Ovary (tissue), 9 donors: ENCODE measurements around the gene LRRC75A. TPM values are rescaled to one million over a fixed set of nuclear protein-coding genes. Genes with fewer than 3 reads are reported as not detected.
A peak's percentile ranks its signal among the peaks of the same experiment; 100 is the strongest.

Experiments
- DNase-seq, 5 donors: peaks; one replicate each; pipeline ENCODE4 v3.0.0-alpha.2; 2019 to 2020
- H3K27ac ChIP-seq, 2 donors: fragments of 200-600 bp; one replicate each; pipeline versions ENCODE4 v1.5.1 to v1.8.0; 2019 to 2022
- H3K27me3 ChIP-seq: fragments of 200-600 bp; one replicate; pipeline ENCODE4 v1.8.0; 2022
- H3K36me3 ChIP-seq: fragments of 200-600 bp; sonication (generic); one replicate; pipeline ENCODE4 v1.5.1; 2019
- H3K4me1 ChIP-seq: one replicate; pipeline ENCODE4 v1.8.1; 2013; ENCODE audit warnings: mild to moderate bottlenecking, moderate library complexity; ENCODE audit not compliant: insufficient read depth
- H3K4me3 ChIP-seq: fragments of 200-600 bp; sonication (generic); one replicate; pipeline ENCODE4 v1.5.1; 2017
- H3K9me3 ChIP-seq, 2 donors: fragments of 200-600 bp in 1 of 2; sonication (generic) in 1 of 2; one replicate each; pipeline versions ENCODE4 v1.5.1 to v1.8.1; 2013 to 2019; ENCODE audit warnings: mild to moderate bottlenecking in 1 of 2, moderate library complexity in 1 of 2
- CTCF ChIP-seq, 3 donors: fragments of 450-650 bp in 2 of 3; fragments of 200-600 bp in 1 of 3; IDR thresholded peaks; one replicate each; pipeline versions ENCODE4 v1.5.1 to v1.8.0; 2016 to 2022; ENCODE audit warnings: antibody characterized with exemption in 3 of 3, mild to moderate bottlenecking in 1 of 3
- EP300 ChIP-seq: sonication (generic); formaldehyde crosslinking; IDR thresholded peaks from one replicate; pipeline ENCODE4 v1.6.1; 2017; ENCODE audit warnings: antibody characterized with exemption
- POLR2A ChIP-seq: fragments of 450-650 bp; IDR thresholded peaks from one replicate; pipeline ENCODE4 v1.6.1; 2017; ENCODE audit warnings: antibody characterized with exemption, mild to moderate bottlenecking, moderate library complexity
- WGBS, 3 donors: extraction: QIAGEN DNeasy Blood & Tissue Kit in 1 of 3; methylation state at CpG; one replicate each; pipeline versions ENCODE4 v1.1.5 to v1.1.7; 2013 to 2017; 5-methylcytosine and 5-hydroxymethylcytosine counted together
- intact Hi-C, 4 donors: fragments of 100-400 bp; cut with DNase I; formaldehyde crosslinking; loops; one replicate each; pipeline versions ENCODE4 v1.11.0 to v1.15.1; 2022 to 2023
- polyA plus RNA-seq, 2 donors: library from polyadenylated mRNA; stranded (reverse); fragments of 200-250 nt in 1 of 2; fragments of 350-450 nt in 1 of 2; fragmentation: Illumina TruSeq in 1 of 2; extraction: RNeasy Lipid Tissue Mini Kit (QIAGEN cat#74804) in 1 of 2; gene quantifications; one replicate each; pipeline ENCODE4 v1.2.3, GENCODE V29; 2013 to 2014
- total RNA-seq, 7 donors: library from RNA; depleted of rRNA in 2 of 7; stranded (reverse); fragments of >200 nt in 2 of 7; fragmentation: NEBNext Ultra II Directional in 3 of 7; extraction: Animal tissue kit (Norgen Biotek cat#: 25700) in 3 of 7; gene quantifications; one replicate each; pipeline versions ENCODE4 v1.1.0 to v1.2.4, GENCODE V29; 2016 to 2023
- donor health status: DM: no; HTN: no; CAD: no; lungs with moderate emphysema.
- donor health status: DM: no; HTN: no; CAD: no.
- donor health status: Bipolar disorder and iron deficiency.
- donor health status: DM: yes; HTN: yes; CAD: no.
- donor health status: DM: no; HTN: no; CAD: no.
- donor health status: DM: yes; HTN: yes; CAD: no.

The LRRC75A gene
- total and polyA plus RNA-seq, 9 donors: 1.0 to 12.5 (median 4.1) TPM

GRCh38 chr17:16447676-16448075, 44.3 kb downstream of the LRRC75A start:
- no peak overlapping the region for H3K27ac ChIP-seq
- no peak for DNase-seq
- no peaks in the 10 kb centered on the region for H3K9me3 ChIP-seq
- H3K36me3 ChIP-seq: no peaks in the 10 kb centered on the region
- 71 to 78% (median 75%) methylated on average over 7 to 8 of the region's 8 CpGs for WGBS, 3 donors
- TF ChIP-seq CTCF (IDR thresholded peaks at IDR 0.05) (no peak), POLR2A (no peak), EP300 (no peak)
- H3K4me3 ChIP-seq: no peak overlapping the region
- H3K27me3 ChIP-seq: no peaks in the 10 kb centered on the region
- H3K4me1 ChIP-seq: peaks cover 7% of the 10 kb centered on the region
- intact Hi-C loops: no loop called here

GRCh38 chr17:16446338-16446983, 45.5 kb downstream of the LRRC75A start:
- Histone ChIP-seq H3K9me3 (no peaks in the 10 kb centered on the region), H3K27me3 (no peaks in the 10 kb centered on the region), H3K4me3 (no peak overlapping the region), H3K27ac (no peak overlapping the region), H3K36me3 (no peaks in the 10 kb centered on the region), H3K4me1 (peaks cover 7% of the 10 kb centered on the region)
- no peak for DNase-seq
- intact Hi-C loops: no loop called here
- 81 to 92% (median 87%) methylated on average over 12 of the region's 12 CpGs for WGBS, 3 donors
- no peak for TF ChIP-seq CTCF (IDR thresholded peaks at IDR 0.05)
- no peak for TF ChIP-seq EP300
- no peak for TF ChIP-seq POLR2A

DNA sequence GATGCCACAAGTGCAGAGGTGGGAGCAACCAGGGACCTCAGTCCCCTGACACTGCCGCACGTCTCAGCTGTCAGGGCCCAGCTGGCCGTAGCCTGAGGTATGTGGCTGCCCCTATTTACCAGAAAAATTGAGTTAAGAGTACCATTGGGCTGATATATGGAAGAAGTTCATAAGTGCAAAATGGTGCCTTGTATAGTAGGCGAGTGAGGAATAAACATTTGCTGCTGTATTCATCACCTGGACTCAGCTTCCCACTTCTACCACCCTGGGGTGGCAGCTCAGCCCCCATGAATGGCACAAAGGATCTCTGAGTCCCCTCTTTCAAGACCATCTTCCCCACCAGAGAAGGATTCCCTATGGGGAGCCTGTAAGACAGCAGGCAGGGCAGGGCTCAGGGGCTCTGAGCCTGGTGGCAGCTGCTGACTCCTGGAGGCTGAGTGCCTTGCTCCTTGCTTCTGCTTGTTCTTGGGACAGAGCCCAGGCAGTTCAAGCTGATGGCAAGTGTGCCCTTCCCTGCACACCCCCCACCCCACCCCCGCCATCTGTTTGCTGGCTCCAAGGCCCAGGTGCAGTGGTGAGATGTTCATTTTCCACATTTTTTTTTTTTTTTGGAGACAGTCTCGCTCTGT, 47.6 kb downstream of the LRRC75A start:
- TF ChIP-seq POLR2A: no peak
- TF ChIP-seq EP300: no peak
- DNase-seq: no peak
- H3K4me1 ChIP-seq: peaks cover 15% of the 10 kb centered on the region
- WGBS, 3 donors: 82 to 91% (median 86%) methylated on average over 6 of the region's 6 CpGs
- no peak overlapping the region for H3K4me3 ChIP-seq
- intact Hi-C loops: no loop called here
- H3K27ac ChIP-seq: peak overlapping the region in 1 of 2 donors; percentile 52
- H3K9me3 ChIP-seq: no peaks in the 10 kb centered on the region
- no peaks in the 10 kb centered on the region for H3K36me3 ChIP-seq
- H3K27me3 ChIP-seq: no peaks in the 10 kb centered on the region

- no peaks in the 10 kb centered on the region for H3K27me3 ChIP-seq
- no peak overlapping the region for H3K4me3 ChIP-seq
- no peak for TF ChIP-seq CTCF (IDR thresholded peaks at IDR 0.05)
- TF ChIP-seq EP300: no peak
- TF ChIP-seq POLR2A: no peak
- WGBS, 3 donors: 81 to 82% (median 81%) methylated on average over 27 of the region's 27 CpGs
- H3K9me3 ChIP-seq: no peaks in the 10 kb centered on the region
- peaks cover 15% of the 10 kb centered on the region for H3K4me1 ChIP-seq
- no peak for DNase-seq
- H3K27ac ChIP-seq: no peak overlapping the region
- H3K36me3 ChIP-seq: no peaks in the 10 kb centered on the region
- intact Hi-C loops: no loop called here
Observed at GRCh38 chr17:16443511-16444257, 48.3 kb downstream of the LRRC75A start.
